GM15510 (cell line): ENCODE data around the gene MRPL34.

ENCODE experiments used
- POLR2A ChIP-seq: IDR thresholded peaks from 3 replicates; pipeline ENCODE4 v1.6.1; 2011; ENCODE audit warnings: borderline replicate concordance; ENCODE audit not compliant: insufficient read length; ENCODE audit errors: extremely low read depth

MRPL34 gene

DNA sequence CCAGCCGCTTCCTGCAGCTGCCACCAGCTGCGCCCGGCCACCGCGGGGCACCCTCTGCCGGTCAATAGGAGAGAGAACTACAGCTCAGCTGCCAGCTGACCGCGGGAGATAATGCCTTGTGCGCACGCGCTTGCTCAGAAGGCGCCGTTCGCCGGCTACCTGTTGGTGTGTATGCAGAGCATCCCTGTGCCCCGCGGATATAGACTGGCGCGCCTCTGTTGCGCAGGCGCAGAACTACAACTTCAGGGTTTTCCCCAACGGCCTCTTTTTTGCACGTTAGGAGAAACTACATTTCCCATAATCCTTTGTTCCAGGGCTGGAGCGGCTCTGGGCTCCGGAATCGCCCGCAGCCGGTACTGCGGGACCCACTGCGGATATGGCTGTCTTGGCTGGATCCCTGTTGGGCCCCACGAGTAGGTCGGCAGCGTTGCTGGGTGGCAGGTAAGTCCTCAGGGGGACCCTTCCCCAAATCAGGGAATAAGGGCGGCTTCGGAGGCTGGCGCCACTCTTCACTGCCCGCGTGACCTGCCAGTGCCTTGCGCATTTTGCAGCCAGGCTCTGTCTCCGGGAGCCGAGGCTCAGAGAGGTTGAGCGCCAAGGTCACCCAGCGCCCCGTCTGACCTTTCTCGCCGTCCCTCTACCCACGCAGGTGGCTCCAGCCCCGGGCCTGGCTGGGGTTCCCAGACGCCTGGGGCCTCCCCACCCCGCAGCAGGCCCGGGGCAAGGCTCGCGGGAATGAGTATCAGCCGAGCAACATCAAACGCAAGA, at the start of gene MRPL34:
Gene MRPL34, plus strand, starts transcription at position 356 of the 768 bp plus-strand sequence. Its CDS starts 21 bp downstream, at position 377.
- peak; percentile 80 for TF ChIP-seq POLR2A

DNA sequence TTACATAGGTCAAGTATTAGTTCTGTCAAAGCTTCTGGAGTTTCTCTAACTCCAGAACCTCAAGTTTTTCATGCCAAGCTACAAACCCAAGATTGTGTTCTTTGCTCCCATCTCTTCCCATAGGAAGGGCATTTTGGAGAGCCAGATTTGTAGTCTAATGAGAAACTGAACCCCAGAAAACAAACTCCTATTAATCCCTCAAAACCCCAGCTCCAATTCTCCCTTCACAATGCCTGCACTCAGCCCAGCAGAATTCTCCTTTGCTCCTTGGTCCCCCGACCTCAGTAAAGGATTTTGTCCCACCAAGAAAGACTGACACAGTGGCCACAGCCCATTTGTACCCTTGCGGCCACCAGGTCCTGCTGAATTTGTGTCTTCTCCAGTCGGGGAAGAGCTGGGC, 49.5 kb upstream of the MRPL34 start:
- TF ChIP-seq POLR2A = no peak

GRCh38 chr19:17259118-17259780, 46.4 kb upstream of the MRPL34 start:
- TF ChIP-seq POLR2A = no peak

GRCh38 chr19:17259934-17260333, 45.7 kb upstream of the MRPL34 start:
- no peak for TF ChIP-seq POLR2A

- no peak for TF ChIP-seq POLR2A
Observed at GRCh38 chr19:17260842-17261325, 44.8 kb upstream of the MRPL34 start.

DNA sequence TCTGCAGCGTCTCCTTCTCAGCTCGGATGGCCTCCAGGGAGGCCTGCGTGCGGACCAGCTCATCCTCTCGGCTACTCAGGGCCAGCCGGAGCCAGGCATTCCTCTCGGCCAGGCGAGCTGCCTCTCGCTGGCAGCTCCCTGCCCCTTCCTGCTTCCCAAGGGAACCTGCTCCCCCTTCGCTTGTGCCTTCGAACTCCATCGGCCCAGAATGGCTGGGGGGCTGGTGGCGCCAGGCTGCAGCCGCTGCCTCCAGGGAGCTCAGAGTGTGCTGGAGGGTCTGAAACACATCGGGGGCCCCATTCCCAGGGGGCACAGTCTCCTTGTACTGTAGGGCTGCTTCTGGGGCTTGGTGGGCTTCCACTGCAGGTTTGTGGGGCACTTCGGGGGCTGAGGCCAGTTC, 43.1 kb upstream of the MRPL34 start:
- TF ChIP-seq POLR2A = no peak

GRCh38 chr19:17263712-17264640, 41.7 kb upstream of the MRPL34 start:
- TF ChIP-seq POLR2A = no peak

- TF ChIP-seq POLR2A = no peak
Observed at GRCh38 chr19:17264641-17264979, 41.1 kb upstream of the MRPL34 start, which contains the start of gene USHBP1. USHBP1 (minus strand) TSS chr19:17264745; CDS start chr19:17264299, 446 bp downstream.

GRCh38 chr19:17266026-17266425, 39.6 kb upstream of the MRPL34 start:
- TF ChIP-seq POLR2A = no peak

- TF ChIP-seq POLR2A = peak; percentile 41
Observed at GRCh38 chr19:17266589-17266974, 39.1 kb upstream of the MRPL34 start.

DNA sequence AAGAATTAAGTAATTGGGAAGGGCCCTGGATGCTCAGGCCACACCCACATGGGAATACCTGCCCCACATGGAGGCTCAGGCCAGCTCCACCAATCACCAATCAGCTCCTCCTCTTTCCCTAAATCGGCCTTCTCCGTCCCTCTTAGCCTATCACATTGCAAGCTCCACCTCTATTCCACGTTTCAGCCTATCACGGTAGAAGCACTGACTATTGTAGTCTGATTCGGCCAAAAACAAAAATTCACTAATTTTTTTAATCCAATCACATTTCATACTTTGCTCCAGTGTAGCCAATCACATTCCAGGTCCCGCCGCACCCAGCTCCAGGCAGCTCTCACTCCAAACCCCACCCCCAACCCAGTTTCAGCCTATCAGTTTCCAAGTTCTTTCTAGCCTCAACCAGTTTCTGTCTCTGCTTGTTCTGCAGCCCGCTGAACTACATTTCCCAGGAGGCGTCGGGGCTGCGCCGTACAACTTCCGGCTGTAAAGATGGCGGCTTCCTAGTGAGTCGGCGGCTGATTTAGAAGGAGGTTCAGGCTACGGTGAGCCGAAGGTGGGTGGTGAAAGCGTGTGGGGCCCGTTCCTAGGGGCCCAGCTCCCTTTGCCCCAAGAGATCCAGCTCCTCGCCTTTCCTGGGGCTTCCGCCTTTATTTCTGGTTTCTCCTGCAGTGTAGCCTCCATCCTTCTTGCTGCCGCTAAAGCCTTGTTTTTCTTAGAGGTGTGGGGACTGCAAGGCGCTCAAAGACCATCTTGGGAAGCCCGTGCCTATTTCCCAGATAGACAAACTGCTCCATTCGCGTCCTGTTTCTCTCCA, 38.5 kb upstream of the MRPL34 start, which contains the start of gene BABAM1:
Gene BABAM1, plus strand, starts transcription at position 469 of the 814 bp plus-strand sequence. CDS start 1,364 bp downstream, outside the sequence.
- peak; percentile 72 for TF ChIP-seq POLR2A

DNA sequence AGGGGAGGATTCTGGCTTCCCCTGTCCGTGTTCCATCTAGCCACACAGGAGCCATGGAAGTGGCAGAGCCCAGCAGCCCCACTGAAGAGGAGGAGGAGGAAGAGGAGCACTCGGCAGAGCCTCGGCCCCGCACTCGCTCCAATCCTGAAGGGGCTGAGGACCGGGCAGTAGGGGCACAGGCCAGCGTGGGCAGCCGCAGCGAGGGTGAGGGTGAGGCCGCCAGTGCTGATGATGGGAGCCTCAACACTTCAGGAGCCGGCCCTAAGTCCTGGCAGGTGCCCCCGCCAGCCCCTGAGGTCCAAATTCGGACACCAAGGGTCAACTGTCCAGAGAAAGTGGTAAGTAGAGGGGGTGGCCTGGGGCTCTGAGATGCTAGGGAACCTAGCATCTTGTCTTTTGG, 36.9 kb upstream of the MRPL34 start:
- no peak for TF ChIP-seq POLR2A

- no peak for TF ChIP-seq POLR2A
Observed at GRCh38 chr19:17275441-17276175, 30.1 kb upstream of the MRPL34 start.
